Activated B cell treated with CpG ODN at 0.5 μM for 24 hours (primary cell): Measurements from ENCODE around the gene KCNAB3. TPM values are rescaled to one million over a fixed set of nuclear protein-coding genes. Genes with fewer than 3 reads are reported as not detected.

Experiments used
- ATAC-seq: fragments of 200-7000 bp; cut with Tn5 transposase; one replicate; pipeline ENCODE4 v1.10.0; 2021; ENCODE audit warnings: low read depth, mild to moderate bottlenecking, moderate library complexity
- CTCF ChIA-PET: fragments of 350-600 bp; sonication (Branson Sonifier 250); formaldehyde crosslinking; loops from one replicate; lab custom pipeline; 2021; ENCODE audit warnings: antibody characterized with exemption; lab: Charles Lee
- POLR2A ChIA-PET: fragments of 350-600 bp; sonication (Branson Sonifier 250); formaldehyde crosslinking; loops from one replicate; lab custom pipeline; 2021; ENCODE audit warnings: antibody characterized with exemption; lab: Charles Lee
- DNase-seq: peaks from one replicate; pipeline ENCODE4 v3.0.0; 2022
- H3K27ac Mint-ChIP-seq: one replicate; pipeline ENCODE4 v1.8.0; 2020; ENCODE audit warnings: mixed read lengths
- H3K27me3 Mint-ChIP-seq: one replicate; pipeline ENCODE4 v1.8.0; 2021; ENCODE audit warnings: mixed read lengths
- H3K36me3 Mint-ChIP-seq: one replicate; pipeline ENCODE4 v1.8.0; 2021; ENCODE audit warnings: low read depth, mixed read lengths
- H3K4me1 Mint-ChIP-seq: one replicate; pipeline ENCODE4 v1.8.0; 2021; ENCODE audit warnings: mixed read lengths
- H3K4me3 Mint-ChIP-seq: one replicate; pipeline ENCODE4 v1.8.0; 2020; ENCODE audit warnings: mild to moderate bottlenecking, mixed read lengths
- H3K9me3 Mint-ChIP-seq: one replicate; pipeline ENCODE4 v1.8.0; 2020; ENCODE audit warnings: mixed read lengths
- CTCF ChIP-seq: fragments of 200-600 bp; IDR thresholded peaks from one replicate; pipeline ENCODE4 v1.8.0; 2022; ENCODE audit warnings: antibody characterized with exemption, mild to moderate bottlenecking
- intact Hi-C: fragments of 100-400 bp; cut with micrococcal nuclease; formaldehyde crosslinking; loops from one replicate; pipeline ENCODE4 v1.15.1; 2024
- total RNA-seq: library from RNA; stranded (reverse); gene quantifications from 2 replicates; pipeline ENCODE4 v1.2.3, GENCODE V29; 2022

KCNAB3 gene
- total RNA-seq, 1 donor from 2014 or later, result 12.9 TPM

DNA sequence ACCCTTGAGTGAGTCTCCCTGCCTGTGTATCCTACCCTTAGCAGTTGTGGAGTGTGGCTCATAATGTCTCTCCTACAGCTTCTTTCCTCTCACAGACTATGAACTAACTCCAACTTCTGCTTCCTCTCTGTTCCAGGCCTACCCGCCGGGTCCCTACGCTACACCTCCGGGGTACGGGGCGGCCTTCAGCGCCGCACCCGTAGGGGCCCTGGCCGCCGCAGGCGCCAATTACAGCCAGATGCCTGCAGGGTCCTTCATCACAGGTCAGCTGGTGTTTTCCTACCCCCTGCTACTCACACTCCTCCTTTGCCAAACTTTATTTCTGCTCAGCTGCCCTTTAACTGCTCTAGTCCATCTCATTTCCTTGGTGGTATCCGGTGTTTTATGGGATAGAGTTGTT lies 18.9 kb downstream of the KCNAB3 start:
- H3K36me3 Mint-ChIP-seq, result peaks cover 60% of the 10 kb centered on the region
- DNase-seq (no peak), ATAC-seq (no peak)
- intact Hi-C loops, result loop anchor here (1.0 kb wide), 1 partner anchor 12 kb away; no protein-coding TSS in a partner anchor
- ChIA-PET POLR2A (no interaction called here), CTCF (interaction anchor here (2.0 to 4.8 kb wide), 2 partner anchors 78 to 147 kb away, joined by 5 to 90 read pairs; no protein-coding TSS in a partner anchor)
- H3K27me3 Mint-ChIP-seq, result no peaks in the 10 kb centered on the region
- H3K4me3 Mint-ChIP-seq, result no peak overlapping the region
- no peak for TF ChIP-seq CTCF
- no peak overlapping the region for H3K27ac Mint-ChIP-seq
- no peaks in the 10 kb centered on the region for H3K9me3 Mint-ChIP-seq
- H3K4me1 Mint-ChIP-seq, result peaks cover 14% of the 10 kb centered on the region

DNA sequence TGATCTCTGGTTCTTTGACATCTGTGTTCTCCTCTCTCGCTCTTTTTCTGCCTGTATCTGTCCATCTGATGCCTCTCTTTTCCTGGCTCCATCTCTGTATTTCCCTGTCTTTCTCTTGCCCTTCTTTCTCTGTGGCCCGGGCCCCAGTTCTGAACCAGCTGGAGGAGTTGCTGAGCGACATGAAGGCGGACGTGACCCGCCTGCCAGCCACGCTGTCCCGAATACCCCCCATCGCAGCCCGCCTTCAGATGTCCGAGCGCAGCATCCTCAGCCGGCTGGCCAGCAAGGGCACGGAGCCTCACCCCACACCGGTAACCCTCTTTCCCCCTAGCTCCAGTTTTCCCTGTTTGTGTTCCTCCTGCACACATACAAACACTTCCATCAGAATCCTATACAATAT lies 19.4 kb downstream of the KCNAB3 start:
- no peaks in the 10 kb centered on the region for H3K9me3 Mint-ChIP-seq
- ChIA-PET CTCF (interaction anchor here (2.0 to 4.8 kb wide), 2 partner anchors 78 to 148 kb away, joined by 5 to 90 read pairs; no protein-coding TSS in a partner anchor), POLR2A (no interaction called here)
- no peaks in the 10 kb centered on the region for H3K27me3 Mint-ChIP-seq
- H3K27ac Mint-ChIP-seq, result no peak overlapping the region
- intact Hi-C loops, result loop anchor here (1.0 kb wide), 1 partner anchor 12 kb away; no protein-coding TSS in a partner anchor
- no peak overlapping the region for H3K4me3 Mint-ChIP-seq
- peaks cover 10% of the 10 kb centered on the region for H3K4me1 Mint-ChIP-seq
- no peak for TF ChIP-seq CTCF
- DNase-seq (no peak), ATAC-seq (no peak)
- peaks cover 64% of the 10 kb centered on the region for H3K36me3 Mint-ChIP-seq

DNA sequence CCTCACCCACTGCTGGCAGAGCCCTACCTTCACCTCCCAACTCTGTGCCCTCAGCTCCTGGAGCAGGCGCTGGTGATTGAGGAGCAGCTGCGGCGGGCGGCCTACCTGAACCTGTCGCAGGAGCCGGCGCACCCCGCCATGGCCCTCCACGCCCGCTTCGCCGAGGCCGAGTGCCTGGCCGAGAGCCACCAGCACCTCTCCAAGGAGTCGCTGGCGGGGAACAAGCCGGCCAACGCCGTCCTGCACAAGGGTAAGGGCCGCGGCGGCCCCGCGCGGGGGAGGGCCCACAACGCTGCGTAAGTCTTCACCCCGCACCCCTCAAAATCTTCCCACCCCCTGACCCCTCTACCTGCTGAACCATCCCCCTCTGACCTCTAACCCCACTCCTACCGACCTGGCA lies 20.6 kb downstream of the KCNAB3 start:
- Mint-ChIP-seq H3K27me3 (no peaks in the 10 kb centered on the region), H3K36me3 (peaks cover 76% of the 10 kb centered on the region), H3K4me3 (no peak overlapping the region), H3K4me1 (peaks cover 4% of the 10 kb centered on the region), H3K27ac (no peak overlapping the region), H3K9me3 (no peaks in the 10 kb centered on the region)
- CTCF ChIA-PET, result no interaction called here
- POLR2A ChIA-PET, result no interaction called here
- intact Hi-C loops, result loop anchor here (2.0 kb wide), 1 partner anchor 138 kb away; no protein-coding TSS in a partner anchor
- ATAC-seq (no peak), DNase-seq (no peak)
- no peak for TF ChIP-seq CTCF

DNA sequence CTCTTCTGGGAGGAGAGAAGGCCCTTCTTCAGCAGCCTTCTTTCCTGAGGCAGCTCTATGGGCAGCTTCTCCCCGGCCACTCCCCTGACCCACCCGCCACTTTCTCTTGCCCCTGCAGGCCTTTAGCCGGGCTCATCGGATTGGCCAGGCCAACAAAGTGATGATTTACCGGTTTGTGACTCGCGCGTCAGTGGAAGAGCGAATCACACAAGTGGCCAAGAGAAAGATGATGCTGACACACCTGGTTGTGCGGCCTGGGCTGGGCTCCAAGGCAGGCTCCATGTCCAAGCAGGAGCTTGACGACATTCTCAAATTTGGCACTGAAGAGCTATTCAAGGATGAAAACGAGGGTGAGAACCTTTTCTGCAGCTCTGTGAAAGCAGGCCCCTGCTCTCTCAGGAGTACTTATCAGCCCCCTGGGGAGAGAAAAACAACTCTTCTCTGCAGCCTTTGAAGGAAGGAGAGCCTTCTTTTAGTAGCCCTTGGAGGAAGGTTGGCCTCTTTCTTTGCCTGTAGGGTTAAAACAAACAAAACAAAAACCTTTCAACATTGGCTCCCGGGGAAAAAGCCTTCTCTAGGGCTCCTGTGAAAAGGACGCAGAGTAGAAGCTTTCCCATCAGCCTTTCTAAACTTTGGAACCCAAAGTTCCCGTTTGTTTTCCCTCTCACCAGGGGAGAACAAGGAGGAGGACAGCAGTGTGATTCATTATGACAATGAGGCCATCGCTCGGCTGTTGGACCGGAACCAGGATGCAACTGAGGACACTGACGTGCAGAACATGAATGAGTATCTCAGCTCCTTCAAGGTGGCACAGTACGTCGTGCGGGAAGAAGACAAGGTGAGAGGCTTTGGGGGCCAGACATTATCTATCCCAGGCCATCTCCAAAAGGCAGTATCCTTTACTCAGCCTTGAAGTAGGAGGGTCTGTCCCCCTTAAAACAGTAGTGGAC lies 26.2 kb downstream of the KCNAB3 start:
- H3K36me3 Mint-ChIP-seq, result peaks cover 96% of the 10 kb centered on the region
- H3K9me3 Mint-ChIP-seq, result no peaks in the 10 kb centered on the region
- ATAC-seq (no peak), DNase-seq (no peak)
- no peak for TF ChIP-seq CTCF
- no peaks in the 10 kb centered on the region for H3K4me1 Mint-ChIP-seq
- intact Hi-C loops, result no loop called here
- no peak overlapping the region for H3K4me3 Mint-ChIP-seq
- no peak overlapping the region for H3K27ac Mint-ChIP-seq
- ChIA-PET POLR2A (interaction anchor here (1.5 kb wide), 1 partner anchor 14 kb away, joined by 3 read pairs; no protein-coding TSS in a partner anchor), CTCF (no interaction called here)
- no peaks in the 10 kb centered on the region for H3K27me3 Mint-ChIP-seq

DNA sequence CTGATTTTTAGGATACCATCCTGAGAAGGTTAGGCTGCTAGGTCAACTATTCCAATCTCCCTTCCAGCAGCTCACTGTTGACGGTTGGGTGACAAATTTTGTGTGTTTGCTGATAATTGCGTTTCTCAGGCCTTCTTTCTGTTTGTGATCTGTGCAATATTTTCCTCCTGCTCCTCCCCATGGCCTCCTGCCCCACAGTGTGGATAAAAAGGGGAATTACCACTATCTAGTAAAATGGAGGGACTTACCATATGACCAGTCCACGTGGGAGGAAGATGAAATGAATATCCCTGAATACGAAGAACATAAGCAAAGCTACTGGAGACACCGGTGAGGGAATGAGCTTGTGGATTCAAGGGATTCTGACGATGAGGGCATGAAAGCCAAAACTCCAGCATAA lies 31.9 kb downstream of the KCNAB3 start:
- ATAC-seq, result no peak
- CTCF ChIA-PET, result interaction anchor here (1.4 to 1.9 kb wide), 3 partner anchors 27 to 154 kb away, joined by 5 to 7 read pairs (median 5); no protein-coding TSS in a partner anchor
- H3K27ac Mint-ChIP-seq, result no peak overlapping the region
- no peak for TF ChIP-seq CTCF
- intact Hi-C loops, result loop anchor here (1.0 kb wide), 1 partner anchor 75 kb away; no protein-coding TSS in a partner anchor
- peaks cover 86% of the 10 kb centered on the region for H3K36me3 Mint-ChIP-seq
- DNase-seq, result no peak
- H3K27me3 Mint-ChIP-seq, result no peaks in the 10 kb centered on the region
- no peaks in the 10 kb centered on the region for H3K4me1 Mint-ChIP-seq
- POLR2A ChIA-PET, result interaction anchor here (0.5 kb wide), 1 partner anchor 137 kb away, joined by 4 read pairs; no protein-coding TSS in a partner anchor
- H3K9me3 Mint-ChIP-seq, result no peaks in the 10 kb centered on the region
- H3K4me3 Mint-ChIP-seq, result no peak overlapping the region
